PFSK-1 (cell line): ENCODE data around the gene PRKAR1B.

Experiments used
- FOXP2 ChIP-seq: optimal IDR thresholded peaks from 2 replicates; pipeline ENCODE3; 2011; ENCODE audit warnings: borderline replicate concordance, control low read depth, inconsistent platforms; ENCODE audit not compliant: insufficient read depth; ENCODE audit errors: extremely low read length, extremely low read depth
- POLR2AphosphoS5 ChIP-seq: IDR thresholded peaks from 2 replicates; pipeline ENCODE4 v1.6.1; 2012; ENCODE audit warnings: low read depth, mild to moderate bottlenecking, control low read depth, low read length, moderate library complexity
- SIN3A ChIP-seq: IDR thresholded peaks from 2 replicates; pipeline ENCODE4 v1.6.1; 2012; ENCODE audit warnings: mild to moderate bottlenecking, low read length, moderate library complexity, borderline replicate concordance; ENCODE audit not compliant: insufficient read depth
- TAF1 ChIP-seq: IDR thresholded peaks from 2 replicates; pipeline ENCODE4 v1.6.1; 2012; ENCODE audit warnings: low read length, control low read depth, borderline replicate concordance; ENCODE audit not compliant: insufficient read depth
- TF ChIP-seq, protein P1 (sequence below), 2 experiments: IDR thresholded peaks; 2 replicates each; pipeline versions ENCODE4 v1.6.1 to v1.8.0; 2011 to 2012; ENCODE audit warnings: low read depth in 2 of 2, low read length in 2 of 2, control low read depth in 1 of 2, inconsistent platforms in 1 of 2, mild to moderate bottlenecking in 1 of 2, moderate library complexity in 1 of 2; ENCODE audit not compliant: insufficient read depth in 1 of 2

The PRKAR1B gene

DNA sequence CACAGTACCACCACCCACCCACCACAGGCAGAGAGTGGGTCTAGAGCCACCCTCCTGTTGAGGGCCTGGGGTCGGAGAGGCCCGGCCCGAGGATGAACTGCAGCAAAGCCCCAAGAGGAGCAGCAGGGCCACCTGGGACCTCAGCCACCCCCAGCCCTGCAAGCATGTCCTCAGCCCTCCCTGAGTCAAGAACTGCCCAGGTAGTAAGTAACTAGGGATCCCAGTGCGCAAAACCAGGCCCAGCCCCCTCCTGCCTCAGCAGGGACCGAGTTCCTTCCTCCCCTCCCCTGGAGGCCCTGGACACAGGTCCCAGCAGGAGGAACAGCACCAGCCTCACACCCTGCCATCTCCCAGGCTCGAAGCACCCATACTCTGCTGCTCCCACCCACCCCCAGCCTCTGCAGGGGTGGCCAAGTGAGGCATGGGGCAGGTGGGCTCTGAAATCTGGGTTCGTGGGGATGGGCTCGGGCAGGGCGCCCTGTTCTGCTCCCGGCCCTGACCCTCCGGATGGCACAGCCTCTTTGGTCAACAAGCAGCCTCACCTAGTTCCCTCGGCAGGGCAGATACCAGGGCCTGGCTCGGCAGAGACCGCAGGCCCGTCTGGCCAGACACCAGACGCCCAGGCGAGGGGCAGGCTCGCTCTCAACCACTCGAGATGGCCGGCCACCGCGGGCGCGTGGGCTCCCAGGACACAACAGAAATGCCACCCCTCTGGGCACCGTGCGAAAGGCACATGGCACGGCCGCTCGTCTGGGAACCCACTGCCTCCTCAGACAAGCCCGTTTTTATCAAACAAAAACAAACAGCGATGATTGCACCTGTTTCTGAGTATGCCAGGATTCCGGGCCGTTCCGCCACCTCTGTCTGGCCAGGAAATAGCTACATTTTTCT is 222.6 kb downstream of the PRKAR1B start:
- no peak for TF ChIP-seq POLR2AphosphoS5
- no peak for TF ChIP-seq FOXP2
- no peak for TF ChIP-seq SIN3A
- no peak for TF ChIP-seq TAF1
- TF ChIP-seq, protein P1, sequence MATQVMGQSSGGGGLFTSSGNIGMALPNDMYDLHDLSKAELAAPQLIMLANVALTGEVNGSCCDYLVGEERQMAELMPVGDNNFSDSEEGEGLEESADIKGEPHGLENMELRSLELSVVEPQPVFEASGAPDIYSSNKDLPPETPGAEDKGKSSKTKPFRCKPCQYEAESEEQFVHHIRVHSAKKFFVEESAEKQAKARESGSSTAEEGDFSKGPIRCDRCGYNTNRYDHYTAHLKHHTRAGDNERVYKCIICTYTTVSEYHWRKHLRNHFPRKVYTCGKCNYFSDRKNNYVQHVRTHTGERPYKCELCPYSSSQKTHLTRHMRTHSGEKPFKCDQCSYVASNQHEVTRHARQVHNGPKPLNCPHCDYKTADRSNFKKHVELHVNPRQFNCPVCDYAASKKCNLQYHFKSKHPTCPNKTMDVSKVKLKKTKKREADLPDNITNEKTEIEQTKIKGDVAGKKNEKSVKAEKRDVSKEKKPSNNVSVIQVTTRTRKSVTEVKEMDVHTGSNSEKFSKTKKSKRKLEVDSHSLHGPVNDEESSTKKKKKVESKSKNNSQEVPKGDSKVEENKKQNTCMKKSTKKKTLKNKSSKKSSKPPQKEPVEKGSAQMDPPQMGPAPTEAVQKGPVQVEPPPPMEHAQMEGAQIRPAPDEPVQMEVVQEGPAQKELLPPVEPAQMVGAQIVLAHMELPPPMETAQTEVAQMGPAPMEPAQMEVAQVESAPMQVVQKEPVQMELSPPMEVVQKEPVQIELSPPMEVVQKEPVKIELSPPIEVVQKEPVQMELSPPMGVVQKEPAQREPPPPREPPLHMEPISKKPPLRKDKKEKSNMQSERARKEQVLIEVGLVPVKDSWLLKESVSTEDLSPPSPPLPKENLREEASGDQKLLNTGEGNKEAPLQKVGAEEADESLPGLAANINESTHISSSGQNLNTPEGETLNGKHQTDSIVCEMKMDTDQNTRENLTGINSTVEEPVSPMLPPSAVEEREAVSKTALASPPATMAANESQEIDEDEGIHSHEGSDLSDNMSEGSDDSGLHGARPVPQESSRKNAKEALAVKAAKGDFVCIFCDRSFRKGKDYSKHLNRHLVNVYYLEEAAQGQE (IDR thresholded peaks at IDR 0.05; ENCODE audit: insufficient read depth in 1 of 2, low read depth in 2 of 2, low read length in 2 of 2), result no peak

DNA sequence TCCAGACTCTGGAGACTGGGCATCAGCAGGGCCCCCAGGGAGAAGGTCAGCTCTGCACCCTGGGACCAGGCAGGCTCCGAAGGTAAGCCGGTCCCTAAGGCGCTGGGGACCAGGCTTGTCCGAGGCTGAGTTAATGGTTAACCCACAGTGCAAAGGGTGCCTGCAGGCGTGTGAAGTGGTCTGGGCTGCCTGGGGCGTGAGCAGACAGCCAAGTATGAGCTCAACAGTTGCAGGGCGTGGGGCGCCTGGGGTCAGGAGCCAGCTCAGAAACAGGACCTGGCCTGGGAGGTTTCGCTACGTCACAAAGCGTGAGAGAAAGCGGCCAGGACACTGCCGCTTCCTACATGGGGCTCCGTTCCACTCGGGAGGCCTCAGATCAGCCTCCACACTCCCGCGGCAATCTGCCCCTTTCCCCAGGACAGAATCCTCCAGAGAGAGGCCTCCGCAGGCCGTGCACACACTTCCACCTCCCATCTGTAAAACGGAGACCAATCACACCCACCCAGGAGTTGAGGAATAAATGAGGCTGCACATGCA is 223.4 kb downstream of the PRKAR1B start:
- TF ChIP-seq, protein P1 (IDR thresholded peaks at IDR 0.05; ENCODE audit: insufficient read depth in 1 of 2, low read depth in 2 of 2, low read length in 2 of 2), result no peak
- TF ChIP-seq FOXP2 (no peak), TAF1 (no peak), POLR2AphosphoS5 (no peak), SIN3A (no peak)

DNA sequence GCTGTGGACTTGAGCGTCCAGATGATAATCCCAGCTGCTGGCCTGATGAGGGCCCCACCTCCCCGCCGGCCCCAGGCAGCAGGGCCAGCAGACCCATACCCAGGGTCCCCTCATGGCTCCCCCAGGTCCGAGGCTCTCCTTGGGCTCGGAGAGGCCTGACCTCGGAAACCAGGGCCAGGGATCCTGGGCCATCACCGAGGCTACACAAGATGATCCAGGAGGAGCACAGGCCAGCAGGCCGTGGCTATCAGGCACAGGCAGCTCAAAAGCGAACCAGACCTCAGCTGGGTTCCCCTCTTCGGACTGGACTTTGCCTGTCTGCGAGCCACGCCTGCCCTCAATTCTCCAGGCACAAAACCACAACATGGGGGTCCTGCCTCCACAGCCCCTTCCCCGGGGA is 224.8 kb downstream of the PRKAR1B start:
- TF ChIP-seq FOXP2 (no peak), TAF1 (no peak), SIN3A (no peak), POLR2AphosphoS5 (no peak)
- TF ChIP-seq, protein P1 (IDR thresholded peaks at IDR 0.05; ENCODE audit: insufficient read depth in 1 of 2, low read depth in 2 of 2, low read length in 2 of 2), result no peak

DNA sequence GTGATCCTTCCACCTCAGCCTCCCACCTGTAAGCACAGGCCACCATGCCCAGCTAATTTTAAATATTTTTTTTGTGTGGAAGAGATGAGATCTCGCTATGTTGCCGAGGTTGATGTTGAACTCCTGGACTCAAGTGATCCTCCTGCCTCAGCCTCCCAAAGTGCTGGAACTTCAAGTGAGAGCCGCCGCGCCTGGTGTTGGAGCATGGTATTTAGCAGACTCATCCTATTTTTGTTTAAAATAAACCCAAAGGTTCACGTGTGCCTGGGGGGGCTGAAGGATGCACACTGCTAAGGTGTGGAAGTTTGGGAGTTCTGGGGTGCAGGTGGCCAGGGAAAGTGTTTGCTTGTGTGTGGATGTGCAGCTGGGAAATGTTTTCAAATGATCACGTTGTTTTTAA is 225.6 kb downstream of the PRKAR1B start:
- TF ChIP-seq, protein P1 (IDR thresholded peaks at IDR 0.05; ENCODE audit: insufficient read depth in 1 of 2, low read depth in 2 of 2, low read length in 2 of 2), result no peak
- TF ChIP-seq SIN3A (no peak), FOXP2 (no peak), TAF1 (no peak), POLR2AphosphoS5 (no peak)
